Progenitor cell of endocrine pancreas (in vitro differentiated cells): ENCODE results near the gene CLCN7. TPM values are rescaled to one million over a fixed set of nuclear protein-coding genes. Genes with fewer than 3 reads are reported as not detected.

Experiments used
- DNase-seq: peaks from one replicate; pipeline ENCODE4 v3.0.0; 2021; ENCODE audit warnings: low spot score; ENCODE audit not compliant: unreplicated experiment
- H3K27ac Mint-ChIP-seq: 2 replicates; pipeline ENCODE4 v1.8.0; 2021; ENCODE audit warnings: mild to moderate bottlenecking, moderate library complexity, mixed read lengths
- H3K27me3 Mint-ChIP-seq: 2 replicates; pipeline ENCODE4 v1.8.0; 2021; ENCODE audit warnings: mixed read lengths
- H3K36me3 Mint-ChIP-seq: 2 replicates; pipeline ENCODE4 v1.8.0; 2022; ENCODE audit warnings: mixed read lengths; ENCODE audit not compliant: insufficient read depth
- H3K4me1 Mint-ChIP-seq: 2 replicates; pipeline ENCODE4 v1.8.0; 2021; ENCODE audit warnings: low read depth, mixed read lengths
- H3K4me3 Mint-ChIP-seq: 2 replicates; pipeline ENCODE4 v1.8.0; 2021; ENCODE audit warnings: low read depth, mild to moderate bottlenecking, moderate library complexity, mixed read lengths
- H3K9me3 Mint-ChIP-seq: 2 replicates; pipeline ENCODE4 v1.8.0; 2021; ENCODE audit warnings: low read depth, mixed read lengths
- CTCF ChIP-seq: fragments of 200-600 bp; sonication (generic); IDR thresholded peaks from one replicate; pipeline ENCODE4 v1.5.0; 2021; ENCODE audit warnings: antibody characterized with exemption, mild to moderate bottlenecking; ENCODE audit not compliant: unreplicated experiment
- total RNA-seq: library from RNA; stranded (reverse); gene quantifications from 2 replicates; pipeline ENCODE4 v1.2.1, GENCODE V29; 2021

Gene CLCN7
- total RNA-seq, 1 donor from 2014 or later, result 89.4 TPM

DNA sequence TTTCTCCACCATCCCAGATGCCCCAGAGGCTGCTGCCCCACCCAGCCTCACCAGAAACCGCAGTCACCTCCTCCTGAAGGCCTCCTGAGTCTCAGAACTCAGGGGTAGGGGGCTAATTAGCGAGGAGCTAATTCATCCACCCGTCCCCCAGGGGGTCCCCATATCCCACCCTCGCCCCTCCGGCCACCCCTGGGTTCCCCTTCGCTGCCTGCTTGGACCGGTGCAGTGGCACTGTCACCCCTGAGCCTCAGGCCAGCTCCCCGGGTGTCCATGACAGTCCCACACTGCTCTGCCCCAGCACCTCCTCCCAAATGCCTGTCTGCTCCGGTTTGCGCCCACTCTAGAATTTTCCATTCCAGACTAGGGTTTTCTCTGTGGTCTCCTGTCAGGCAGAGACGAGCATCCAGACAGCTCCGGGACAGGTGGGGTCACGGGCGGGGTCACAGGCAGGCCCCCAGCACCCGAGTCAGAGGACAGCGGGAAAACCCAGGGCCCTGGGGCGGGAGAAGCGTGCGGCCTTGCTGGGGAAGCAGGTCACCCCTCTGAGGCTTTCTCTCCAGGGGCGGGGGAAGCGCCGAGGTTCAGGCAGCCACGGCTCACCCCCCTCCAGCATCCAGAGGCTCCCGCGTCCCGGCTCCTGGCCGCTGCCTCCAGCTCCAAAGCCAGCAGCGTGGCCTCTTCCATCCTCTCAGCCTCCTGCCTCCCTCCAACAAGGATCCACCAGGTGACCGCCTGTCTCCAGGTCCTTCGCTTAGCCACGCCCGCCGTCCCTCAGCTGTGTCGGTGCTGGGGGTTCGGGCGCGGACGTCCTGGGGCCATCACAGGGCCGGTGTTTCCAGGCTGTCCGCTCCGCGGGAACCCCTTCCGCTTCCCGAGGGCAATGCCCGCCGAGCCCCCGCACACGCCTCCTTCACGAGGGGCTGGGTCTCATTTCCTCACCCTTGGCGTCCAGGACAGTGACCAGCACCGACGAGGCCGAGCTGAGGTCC lies 47.1 kb downstream of the CLCN7 start:
- Mint-ChIP-seq H3K36me3 (no peaks in the 10 kb centered on the region), H3K9me3 (no peaks in the 10 kb centered on the region), H3K4me1 (peaks cover 22% of the 10 kb centered on the region), H3K4me3 (no peak overlapping the region), H3K27ac (no peak overlapping the region), H3K27me3 (no peaks in the 10 kb centered on the region)
- no peak for TF ChIP-seq CTCF
- no peak for DNase-seq

DNA sequence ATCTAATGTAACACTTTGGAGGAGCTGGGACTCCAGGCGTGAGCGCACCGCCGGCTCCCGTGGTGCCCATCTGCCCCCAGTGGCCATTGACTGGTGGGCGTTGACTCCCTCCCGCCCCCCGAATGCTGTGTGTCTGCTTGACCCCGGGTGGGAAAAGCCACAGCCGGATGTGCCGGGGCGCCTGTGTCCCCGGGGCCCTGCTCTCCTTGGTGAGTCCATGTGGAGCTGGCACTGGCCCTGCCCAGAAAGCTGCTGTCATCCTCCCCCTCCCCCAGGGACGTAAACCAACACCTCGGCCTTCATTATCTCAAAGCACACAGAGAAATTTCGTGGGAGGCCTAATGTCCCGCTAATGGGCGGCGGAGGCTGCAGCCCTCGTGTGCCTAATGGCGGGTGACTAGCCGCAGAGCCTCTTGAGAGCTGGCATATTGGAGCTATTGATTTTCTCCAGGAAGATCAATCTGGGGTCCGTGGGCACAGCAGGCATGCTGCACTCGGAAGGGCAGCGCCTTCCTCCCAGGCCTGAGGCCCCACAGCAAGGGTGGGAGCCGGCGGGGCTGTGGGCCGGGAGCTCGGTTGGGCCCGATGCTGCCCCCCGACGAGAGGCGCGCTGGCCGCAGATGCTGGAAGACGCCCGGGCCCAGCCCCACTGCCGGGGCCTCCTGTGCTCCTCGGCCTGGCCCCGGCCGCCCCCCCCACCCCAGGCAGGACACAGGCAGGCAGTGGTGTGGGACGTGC lies 47.9 kb downstream of the CLCN7 start:
- Mint-ChIP-seq H3K27ac (peak overlapping the region; percentile 71), H3K4me3 (no peak overlapping the region), H3K36me3 (no peaks in the 10 kb centered on the region), H3K4me1 (peaks cover 18% of the 10 kb centered on the region), H3K27me3 (no peaks in the 10 kb centered on the region), H3K9me3 (no peaks in the 10 kb centered on the region)
- no peak for DNase-seq
- peak; percentile 26 for TF ChIP-seq CTCF

DNA sequence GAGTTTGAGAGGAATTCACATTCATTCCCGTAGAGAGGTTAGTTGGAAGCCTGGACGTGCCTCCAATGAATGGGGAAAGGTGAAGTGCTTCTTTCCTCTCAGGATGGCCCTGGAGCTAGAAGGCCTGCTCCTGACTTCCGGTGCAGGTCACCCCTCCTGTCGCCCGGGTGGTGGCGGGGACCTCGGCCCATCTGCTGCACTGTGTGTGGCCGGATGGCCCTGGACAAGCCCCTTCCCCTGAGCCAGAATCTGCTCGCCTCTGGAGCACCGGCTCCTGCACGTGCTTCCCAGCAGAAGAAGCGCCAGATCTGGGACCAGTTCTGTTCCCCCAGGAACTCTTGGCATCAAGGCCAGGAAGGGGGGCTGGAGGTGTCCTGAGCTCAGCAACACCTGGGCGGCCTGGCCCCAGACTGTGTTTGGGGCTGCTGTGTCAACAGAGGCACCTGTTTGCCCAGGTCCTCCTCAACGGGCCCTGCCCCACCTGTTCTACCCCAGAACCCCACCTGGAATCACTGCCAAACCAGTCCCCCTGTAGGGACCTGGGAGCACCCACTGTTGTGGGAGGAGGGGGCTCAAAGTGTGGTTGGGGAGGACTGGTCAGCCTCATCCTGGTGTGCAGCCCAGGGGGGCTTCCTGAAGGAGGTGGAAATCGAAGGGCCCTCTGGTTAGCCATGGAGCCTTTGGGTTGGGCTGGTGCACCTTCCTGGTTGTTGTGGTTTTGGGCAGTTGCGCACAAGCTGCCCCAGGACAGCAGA lies 49.0 kb downstream of the CLCN7 start:
- Mint-ChIP-seq H3K27ac (no peak overlapping the region), H3K4me3 (no peak overlapping the region), H3K36me3 (no peaks in the 10 kb centered on the region), H3K9me3 (no peaks in the 10 kb centered on the region), H3K27me3 (no peaks in the 10 kb centered on the region), H3K4me1 (peaks cover 19% of the 10 kb centered on the region)
- no peak for TF ChIP-seq CTCF
- no peak for DNase-seq

- Mint-ChIP-seq H3K36me3 (no peaks in the 10 kb centered on the region), H3K4me1 (peaks cover 18% of the 10 kb centered on the region), H3K27ac (no peak overlapping the region), H3K9me3 (no peaks in the 10 kb centered on the region), H3K4me3 (no peak overlapping the region), H3K27me3 (no peaks in the 10 kb centered on the region)
- no peak for DNase-seq
- no peak for TF ChIP-seq CTCF
Measured at GRCh38 chr16:1424028-1424427, 50.8 kb downstream of the CLCN7 start.

DNA sequence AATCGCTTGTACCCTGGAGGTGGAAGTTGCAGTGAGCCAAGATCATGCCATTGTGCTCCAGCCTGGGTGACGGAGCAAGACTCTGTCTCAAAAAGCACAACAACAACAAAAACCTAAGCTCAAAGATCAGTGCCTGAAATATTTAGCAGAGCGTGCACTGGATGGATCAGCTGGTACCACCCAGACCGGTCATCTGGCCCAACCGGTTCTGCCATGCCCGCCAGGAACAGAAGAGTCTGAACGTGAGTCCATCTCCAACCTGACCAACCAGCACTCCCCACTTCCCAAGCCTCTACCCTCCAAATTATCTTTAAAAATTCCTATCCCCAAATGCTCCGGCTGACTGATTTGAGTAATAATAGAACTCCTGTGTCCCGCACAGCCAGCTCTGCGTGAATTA lies 52.8 kb downstream of the CLCN7 start:
- TF ChIP-seq CTCF, result no peak
- H3K27ac Mint-ChIP-seq, result peak overlapping the region; percentile 64
- no peaks in the 10 kb centered on the region for H3K36me3 Mint-ChIP-seq
- DNase-seq, result no peak
- H3K4me1 Mint-ChIP-seq, result peaks cover 18% of the 10 kb centered on the region
- no peaks in the 10 kb centered on the region for H3K9me3 Mint-ChIP-seq
- H3K4me3 Mint-ChIP-seq, result peak overlapping the region; percentile 86
- H3K27me3 Mint-ChIP-seq, result no peaks in the 10 kb centered on the region
